ENCODE results near the gene LRMDA. TPM values are rescaled to one million over a fixed set of nuclear protein-coding genes. Genes with fewer than 3 reads are reported as not detected.

LRMDA gene
- total and polyA plus RNA-seq, 3 experiments from 2014 or later: not detected

DNA sequence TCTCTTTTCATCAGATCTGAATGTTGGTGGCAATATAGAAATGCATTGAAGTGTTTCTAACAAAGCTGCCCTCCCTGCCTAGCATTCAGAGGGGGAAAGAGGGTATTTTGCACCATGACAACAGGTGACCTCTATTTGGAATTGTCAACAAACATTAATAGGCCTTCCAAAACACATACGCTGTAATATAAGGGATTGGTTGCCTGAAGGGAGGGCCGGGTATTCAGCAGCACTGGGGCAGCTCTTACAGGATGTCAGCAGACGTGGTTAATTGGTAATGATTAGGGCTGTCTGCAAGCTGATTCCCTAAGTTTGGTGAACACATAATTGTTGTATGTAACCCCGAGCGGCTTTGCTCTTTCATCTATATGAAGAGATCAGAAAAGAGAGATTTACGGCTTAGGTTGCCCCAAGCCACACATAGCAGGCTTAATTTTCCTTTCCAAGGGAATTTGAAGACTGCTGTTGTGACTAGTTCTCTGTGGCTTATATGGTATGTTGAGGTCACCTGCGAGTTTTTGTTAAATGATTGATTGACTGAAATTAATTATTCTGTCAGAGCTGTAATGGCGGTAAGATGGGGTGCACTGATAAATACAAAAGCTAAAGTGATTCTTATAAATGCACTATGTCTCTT lies 759.3 kb downstream of the LRMDA start:
- Histone ChIP-seq H3K4me1 (ENCODE audit: insufficient read depth, low read length) (no peaks in the 10 kb centered on the region), H3K27me3 (ENCODE audit: insufficient read depth, low read length, poor library complexity, severe bottlenecking) (no peaks in the 10 kb centered on the region), H3K9me3 (ENCODE audit: low read length) (no peaks in the 10 kb centered on the region), H3K36me3 (ENCODE audit: insufficient read depth, low read length) (no peaks in the 10 kb centered on the region), H3K4me3 (ENCODE audit: low read length) (no peak overlapping the region), H3K27ac (ENCODE audit: low read depth, low read length) (no peak overlapping the region)
- POLR2A ChIA-PET: no interaction called here
- H3K4me1 Mint-ChIP-seq: no peaks in the 10 kb centered on the region
- CTCF ChIA-PET: no interaction called here
- H3K27ac Mint-ChIP-seq: no peak overlapping the region
- H3K9me3 Mint-ChIP-seq: peaks cover 0 to 8% (median 0%) of the 10 kb centered on the region in 5 donors
- no peaks in the 10 kb centered on the region for H3K36me3 Mint-ChIP-seq
- DNase-seq: no peak
- H3K4me3 Mint-ChIP-seq: no peak overlapping the region
- H3K27me3 Mint-ChIP-seq: peaks cover 0 to 3% of the 10 kb centered on the region in 2 donors

DNA sequence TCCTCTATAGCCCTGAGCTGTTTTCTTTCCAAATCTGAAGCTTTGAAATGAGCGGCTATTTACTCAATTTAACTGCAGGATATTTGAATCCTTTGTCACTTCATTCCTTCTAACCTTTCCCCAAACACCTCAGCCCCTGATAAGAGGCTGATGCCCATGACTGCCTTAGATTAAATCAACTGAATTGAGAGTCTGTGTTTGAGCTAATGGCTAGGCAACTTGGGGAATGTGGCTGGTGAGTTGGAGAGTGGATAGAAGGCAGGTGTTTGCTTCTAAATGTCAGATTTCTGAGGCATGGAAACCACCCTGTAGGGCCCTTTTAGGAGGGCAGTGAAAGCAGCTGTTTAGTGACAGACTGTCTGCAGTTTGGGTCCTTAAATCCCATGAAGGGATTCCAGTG lies 759.9 kb downstream of the LRMDA start:
- no peaks in the 10 kb centered on the region for H3K4me1 ChIP-seq (ENCODE audit: insufficient read depth, low read length)
- ChIA-PET CTCF (no interaction called here), POLR2A (no interaction called here)
- no peaks in the 10 kb centered on the region for H3K27me3 ChIP-seq (ENCODE audit: insufficient read depth, low read length, poor library complexity, severe bottlenecking)
- no peaks in the 10 kb centered on the region for H3K36me3 ChIP-seq (ENCODE audit: insufficient read depth, low read length)
- no peak overlapping the region for H3K4me3 ChIP-seq (ENCODE audit: low read length)
- peaks cover 0 to 3% of the 10 kb centered on the region in 2 donors for H3K27me3 Mint-ChIP-seq
- no peak overlapping the region for H3K27ac ChIP-seq (ENCODE audit: low read depth, low read length)
- H3K4me3 Mint-ChIP-seq: no peak overlapping the region
- no peaks in the 10 kb centered on the region for H3K36me3 Mint-ChIP-seq
- no peaks in the 10 kb centered on the region for H3K4me1 Mint-ChIP-seq
- H3K9me3 ChIP-seq (ENCODE audit: low read length): no peaks in the 10 kb centered on the region
- DNase-seq: no peak
- H3K9me3 Mint-ChIP-seq: peaks cover 0 to 8% (median 0%) of the 10 kb centered on the region in 5 donors
- H3K27ac Mint-ChIP-seq: no peak overlapping the region

DNA sequence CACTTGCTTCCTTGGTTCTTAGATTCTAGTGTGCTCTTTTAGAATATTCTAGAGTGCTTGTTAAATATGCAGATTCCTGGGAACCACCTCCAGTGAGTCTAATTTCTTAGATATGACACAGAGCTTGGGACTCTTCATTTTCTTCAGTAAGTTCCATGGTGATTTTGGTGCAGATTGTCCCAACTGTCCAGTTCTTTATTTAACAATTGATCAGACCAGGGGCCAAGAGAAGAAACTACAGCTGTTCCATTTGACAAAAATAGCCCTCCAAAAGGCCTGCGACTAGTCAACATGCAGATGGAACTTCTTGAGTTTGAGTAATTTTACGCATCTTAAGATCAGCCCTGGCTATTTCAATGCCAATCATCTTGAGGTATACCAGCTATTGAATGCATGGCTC lies 760.7 kb downstream of the LRMDA start:
- Histone ChIP-seq H3K9me3 (ENCODE audit: low read length) (no peaks in the 10 kb centered on the region), H3K36me3 (ENCODE audit: insufficient read depth, low read length) (no peaks in the 10 kb centered on the region), H3K27me3 (ENCODE audit: insufficient read depth, low read length, poor library complexity, severe bottlenecking) (no peaks in the 10 kb centered on the region), H3K4me1 (ENCODE audit: insufficient read depth, low read length) (no peaks in the 10 kb centered on the region), H3K4me3 (ENCODE audit: low read length) (no peak overlapping the region), H3K27ac (ENCODE audit: low read depth, low read length) (no peak overlapping the region)
- POLR2A ChIA-PET: no interaction called here
- Mint-ChIP-seq H3K36me3 (no peaks in the 10 kb centered on the region), H3K4me3 (no peak overlapping the region), H3K27ac (no peak overlapping the region), H3K4me1 (no peaks in the 10 kb centered on the region), H3K27me3 (peaks cover 0 to 3% of the 10 kb centered on the region in 2 donors), H3K9me3 (peaks cover 0 to 7% (median 0%) of the 10 kb centered on the region in 5 donors)
- CTCF ChIA-PET: no interaction called here
- no peak for DNase-seq

DNA sequence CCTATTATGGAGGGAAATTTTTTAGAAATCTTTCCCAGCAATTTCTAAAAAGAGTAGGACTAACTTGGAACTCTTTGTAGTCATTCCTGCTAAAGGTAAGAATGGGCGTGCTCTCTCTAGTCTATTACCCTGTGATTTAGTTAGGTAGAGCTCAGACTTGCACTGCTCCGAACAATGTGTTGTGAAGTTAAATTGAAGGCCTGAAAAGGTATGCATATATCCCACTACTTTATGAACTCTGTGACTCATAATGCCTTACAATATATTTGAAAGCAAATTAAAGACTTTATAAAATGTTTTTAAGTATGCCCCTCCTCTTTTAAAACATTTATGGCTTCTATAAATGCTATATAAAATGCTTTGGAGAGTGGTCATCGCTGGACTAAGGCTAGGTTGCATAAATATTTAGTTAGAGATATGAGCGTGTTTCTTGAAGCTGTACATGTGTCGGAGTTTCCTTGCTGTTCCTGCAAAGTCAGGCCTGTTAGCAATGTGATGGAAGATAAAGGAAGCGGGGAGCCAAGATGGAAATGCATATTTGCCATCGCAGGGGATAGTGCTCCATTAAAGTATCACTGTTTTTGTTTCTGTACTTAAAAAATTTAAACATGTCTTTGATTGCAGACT lies 761.4 kb downstream of the LRMDA start:
- no peak overlapping the region for H3K27ac Mint-ChIP-seq
- H3K9me3 Mint-ChIP-seq: peaks cover 0 to 7% (median 4%) of the 10 kb centered on the region in 5 donors
- no peak for DNase-seq
- ChIA-PET POLR2A (no interaction called here), CTCF (no interaction called here)
- Histone ChIP-seq H3K27ac (ENCODE audit: low read depth, low read length) (no peak overlapping the region), H3K4me1 (ENCODE audit: insufficient read depth, low read length) (no peaks in the 10 kb centered on the region), H3K4me3 (ENCODE audit: low read length) (no peak overlapping the region), H3K27me3 (ENCODE audit: insufficient read depth, low read length, poor library complexity, severe bottlenecking) (no peaks in the 10 kb centered on the region), H3K9me3 (ENCODE audit: low read length) (no peaks in the 10 kb centered on the region), H3K36me3 (ENCODE audit: insufficient read depth, low read length) (no peaks in the 10 kb centered on the region)
- H3K27me3 Mint-ChIP-seq: peaks cover 0 to 3% of the 10 kb centered on the region in 2 donors
- no peak overlapping the region for H3K4me3 Mint-ChIP-seq
- H3K4me1 Mint-ChIP-seq: no peaks in the 10 kb centered on the region
- H3K36me3 Mint-ChIP-seq: no peaks in the 10 kb centered on the region

DNA sequence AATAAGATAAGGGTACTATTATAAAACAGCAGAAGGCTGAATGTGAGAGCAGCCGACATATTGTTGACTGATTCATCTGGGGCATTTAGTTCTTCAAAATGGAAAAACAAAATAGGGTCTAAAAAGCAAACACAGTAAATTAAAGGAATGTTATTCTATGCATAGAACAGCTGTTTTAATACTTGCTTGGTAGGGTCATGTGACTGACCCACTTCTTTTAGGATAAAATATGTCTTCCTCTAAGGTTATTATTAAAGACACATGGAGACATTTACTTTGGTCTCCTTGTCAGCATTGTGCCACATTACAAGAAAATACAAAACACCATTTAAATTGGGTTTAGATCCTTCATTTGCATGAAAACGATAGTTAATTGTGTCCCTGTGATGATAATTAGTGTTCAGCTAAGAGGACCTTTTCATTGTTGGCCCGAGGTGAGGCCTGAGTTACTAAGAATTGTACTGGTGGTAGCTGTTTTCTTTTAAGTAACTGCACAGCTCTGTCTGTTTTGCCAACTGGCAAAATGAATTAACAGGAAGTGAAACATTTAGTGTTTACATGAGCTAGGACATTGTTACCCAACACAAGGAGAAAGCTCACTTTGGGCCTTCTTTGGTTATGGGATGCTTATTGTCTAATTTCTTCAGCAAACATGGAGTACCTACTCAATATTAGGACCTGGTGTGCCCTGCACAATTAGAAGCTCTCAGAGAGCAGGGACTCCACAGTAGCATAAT lies 764.4 kb downstream of the LRMDA start:
- Histone ChIP-seq H3K27me3 (ENCODE audit: insufficient read depth, low read length, poor library complexity, severe bottlenecking) (no peaks in the 10 kb centered on the region), H3K27ac (ENCODE audit: low read depth, low read length) (no peak overlapping the region), H3K4me3 (ENCODE audit: low read length) (no peak overlapping the region), H3K9me3 (ENCODE audit: low read length) (no peaks in the 10 kb centered on the region), H3K4me1 (ENCODE audit: insufficient read depth, low read length) (no peaks in the 10 kb centered on the region), H3K36me3 (ENCODE audit: insufficient read depth, low read length) (no peaks in the 10 kb centered on the region)
- DNase-seq: no peak
- POLR2A ChIA-PET: no interaction called here
- Mint-ChIP-seq H3K27ac (no peak overlapping the region), H3K9me3 (peaks cover 0 to 6% (median 2%) of the 10 kb centered on the region in 5 donors), H3K4me3 (no peak overlapping the region), H3K27me3 (no peaks in the 10 kb centered on the region), H3K36me3 (no peaks in the 10 kb centered on the region), H3K4me1 (no peaks in the 10 kb centered on the region)
- CTCF ChIA-PET: no interaction called here

DNA sequence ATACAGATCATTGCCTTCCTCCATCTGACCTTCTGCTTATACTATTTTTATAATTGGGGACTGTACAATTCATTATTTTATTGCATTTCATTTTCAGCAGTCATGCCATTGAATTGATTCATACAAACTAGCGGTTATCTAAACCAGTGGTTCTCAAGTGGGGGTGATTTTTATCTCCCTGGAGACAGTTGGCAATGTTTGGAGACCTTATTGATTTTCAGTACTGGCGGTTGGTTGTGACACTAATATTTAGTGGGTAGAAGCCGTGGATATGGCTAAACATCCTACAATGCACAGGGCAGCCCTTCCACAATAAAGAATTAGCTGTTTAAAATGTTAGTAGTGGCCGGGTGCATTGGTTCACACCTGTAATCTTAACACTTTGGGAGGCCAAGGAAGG lies 765.9 kb downstream of the LRMDA start:
- no peaks in the 10 kb centered on the region for H3K4me1 ChIP-seq (ENCODE audit: insufficient read depth, low read length)
- H3K9me3 ChIP-seq (ENCODE audit: low read length): no peaks in the 10 kb centered on the region
- Mint-ChIP-seq H3K9me3 (peaks cover 0 to 4% (median 2%) of the 10 kb centered on the region in 5 donors), H3K27ac (no peak overlapping the region), H3K27me3 (no peaks in the 10 kb centered on the region), H3K4me3 (no peak overlapping the region), H3K4me1 (no peaks in the 10 kb centered on the region), H3K36me3 (no peaks in the 10 kb centered on the region)
- CTCF ChIA-PET: no interaction called here
- POLR2A ChIA-PET: no interaction called here
- H3K36me3 ChIP-seq (ENCODE audit: insufficient read depth, low read length): no peaks in the 10 kb centered on the region
- no peak overlapping the region for H3K4me3 ChIP-seq (ENCODE audit: low read length)
- no peak overlapping the region for H3K27ac ChIP-seq (ENCODE audit: low read depth, low read length)
- no peak for DNase-seq
- no peaks in the 10 kb centered on the region for H3K27me3 ChIP-seq (ENCODE audit: insufficient read depth, low read length, poor library complexity, severe bottlenecking)

DNA sequence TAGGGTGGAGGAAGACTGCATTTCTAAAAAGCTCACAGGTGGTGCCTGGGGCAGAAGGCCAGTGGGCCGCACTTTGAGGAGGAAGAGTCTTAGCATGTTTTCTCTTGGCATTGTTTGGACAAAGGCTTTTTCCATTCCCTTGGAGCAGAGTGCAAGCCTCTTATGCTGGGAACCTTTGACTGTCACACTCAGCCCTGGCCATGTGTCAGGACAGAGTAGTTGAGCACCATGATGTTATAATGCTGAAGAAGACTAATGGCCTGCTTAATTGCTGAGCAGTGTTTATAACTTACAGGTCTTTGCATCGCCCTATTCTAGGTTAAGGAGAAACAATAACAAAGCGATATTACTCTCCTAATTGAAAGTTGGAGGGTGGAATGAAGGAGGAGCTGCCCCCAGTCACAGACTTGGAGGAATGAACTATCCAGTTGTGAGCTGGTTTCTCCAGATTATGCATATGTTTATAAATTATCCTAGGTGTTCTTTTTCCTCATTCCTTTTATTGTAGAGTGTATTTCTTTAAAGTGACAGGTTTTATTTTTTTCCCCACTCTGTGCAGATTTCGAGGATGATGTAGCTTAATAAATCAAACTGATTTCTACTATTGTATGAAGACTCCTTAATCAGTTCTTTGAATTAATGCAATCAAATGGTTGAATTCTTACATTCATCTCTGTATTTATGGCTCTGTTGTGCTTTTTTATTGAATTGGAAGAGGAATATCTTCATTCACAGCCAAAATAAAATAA lies 767.0 kb downstream of the LRMDA start:
- DNase-seq: no peak
- no peak overlapping the region for H3K4me3 Mint-ChIP-seq
- H3K27ac Mint-ChIP-seq: no peak overlapping the region
- H3K27ac ChIP-seq (ENCODE audit: low read depth, low read length): no peak overlapping the region
- H3K36me3 Mint-ChIP-seq: no peaks in the 10 kb centered on the region
- no peaks in the 10 kb centered on the region for H3K27me3 ChIP-seq (ENCODE audit: insufficient read depth, low read length, poor library complexity, severe bottlenecking)
- CTCF ChIA-PET: no interaction called here
- H3K4me1 Mint-ChIP-seq: no peaks in the 10 kb centered on the region
- H3K36me3 ChIP-seq (ENCODE audit: insufficient read depth, low read length): no peaks in the 10 kb centered on the region
- peaks cover 0 to 4% (median 2%) of the 10 kb centered on the region in 5 donors for H3K9me3 Mint-ChIP-seq
- H3K27me3 Mint-ChIP-seq: no peaks in the 10 kb centered on the region
- no peak overlapping the region for H3K4me3 ChIP-seq (ENCODE audit: low read length)
- H3K9me3 ChIP-seq (ENCODE audit: low read length): no peaks in the 10 kb centered on the region
- POLR2A ChIA-PET: no interaction called here
- H3K4me1 ChIP-seq (ENCODE audit: insufficient read depth, low read length): no peaks in the 10 kb centered on the region

DNA sequence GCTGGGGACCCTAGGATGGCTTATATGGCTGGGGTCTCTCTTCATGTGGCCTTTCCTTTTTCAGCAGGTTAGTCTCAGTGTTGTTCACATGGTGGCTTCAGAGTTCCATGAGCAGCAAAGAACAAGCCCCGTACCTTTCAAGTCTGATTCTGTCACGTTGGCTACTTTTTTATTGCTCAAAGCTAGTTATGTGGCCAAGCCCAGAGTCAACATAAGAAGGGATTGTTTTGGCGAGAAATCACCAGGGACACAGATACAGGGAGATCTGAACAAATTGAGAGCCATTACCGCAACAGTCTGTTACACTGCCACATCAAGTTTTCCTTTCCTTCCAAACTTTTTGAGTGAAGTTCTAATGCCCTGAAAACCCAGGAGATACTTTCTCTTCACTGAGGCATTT lies 770.5 kb downstream of the LRMDA start:
- peaks cover 0 to 6% (median 2%) of the 10 kb centered on the region in 5 donors for H3K9me3 Mint-ChIP-seq
- no peak overlapping the region for H3K4me3 ChIP-seq (ENCODE audit: low read length)
- no peaks in the 10 kb centered on the region for H3K27me3 Mint-ChIP-seq
- ChIA-PET CTCF (no interaction called here), POLR2A (no interaction called here)
- H3K4me1 Mint-ChIP-seq: no peaks in the 10 kb centered on the region
- no peak overlapping the region for H3K27ac ChIP-seq (ENCODE audit: low read depth, low read length)
- H3K27me3 ChIP-seq (ENCODE audit: insufficient read depth, low read length, poor library complexity, severe bottlenecking): no peaks in the 10 kb centered on the region
- H3K9me3 ChIP-seq (ENCODE audit: low read length): no peaks in the 10 kb centered on the region
- H3K27ac Mint-ChIP-seq: no peak overlapping the region
- H3K4me3 Mint-ChIP-seq: no peak overlapping the region
- H3K36me3 Mint-ChIP-seq: peaks cover 0 to 1% (median 0%) of the 10 kb centered on the region in 3 donors
- H3K36me3 ChIP-seq (ENCODE audit: insufficient read depth, low read length): no peaks in the 10 kb centered on the region
- H3K4me1 ChIP-seq (ENCODE audit: insufficient read depth, low read length): no peaks in the 10 kb centered on the region
- no peak for DNase-seq

Data from CD8-positive, alpha-beta memory T cell (primary cell).